HCEC 1CT (cell line): ENCODE data around the gene ANKS1B.

ENCODE experiments used
- DNase-seq: peaks from one replicate; pipeline ENCODE4 v3.0.0-alpha.2; 2017

Gene ANKS1B

GRCh38 chr12:98901189-98901588 is 1083.5 kb downstream of the ANKS1B start:
- DNase-seq = no peak

GRCh38 chr12:98896938-98897337 is 1087.8 kb downstream of the ANKS1B start:
- no peak for DNase-seq

GRCh38 chr12:98895086-98895651 is 1089.6 kb downstream of the ANKS1B start:
- no peak for DNase-seq

- DNase-seq = no peak
Measured at GRCh38 chr12:98894412-98895085, 1090.2 kb downstream of the ANKS1B start.

- DNase-seq = no peak
Measured at GRCh38 chr12:98893675-98894411, 1090.9 kb downstream of the ANKS1B start.

GRCh38 chr12:98893126-98893674 is 1091.5 kb downstream of the ANKS1B start:
- no peak for DNase-seq

GRCh38 chr12:98885778-98886177 is 1099.0 kb downstream of the ANKS1B start:
- DNase-seq = no peak

- DNase-seq = no peak
Measured at GRCh38 chr12:98883231-98883630, 1101.5 kb downstream of the ANKS1B start.

- no peak for DNase-seq
Measured at GRCh38 chr12:98882526-98882925, 1102.2 kb downstream of the ANKS1B start.

GRCh38 chr12:98873776-98874175 is 1111.0 kb downstream of the ANKS1B start:
- no peak for DNase-seq

GRCh38 chr12:98870504-98870903 is 1114.2 kb downstream of the ANKS1B start:
- DNase-seq = no peak

GRCh38 chr12:98869886-98870503 is 1114.7 kb downstream of the ANKS1B start:
- no peak for DNase-seq

- no peak for DNase-seq
Measured at GRCh38 chr12:98868538-98868937, 1116.2 kb downstream of the ANKS1B start.

- DNase-seq = no peak
Measured at GRCh38 chr12:98868076-98868475, 1116.7 kb downstream of the ANKS1B start.

GRCh38 chr12:98864363-98864762 is 1120.4 kb downstream of the ANKS1B start:
- no peak for DNase-seq

GRCh38 chr12:98863167-98863566 is 1121.6 kb downstream of the ANKS1B start:
- no peak for DNase-seq

- no peak for DNase-seq
Measured at GRCh38 chr12:98861251-98861650, 1123.5 kb downstream of the ANKS1B start.

- DNase-seq = no peak
Measured at GRCh38 chr12:98856897-98857540, 1127.7 kb downstream of the ANKS1B start.

GRCh38 chr12:98852181-98852580 is 1132.6 kb downstream of the ANKS1B start:
- DNase-seq = no peak

GRCh38 chr12:98847242-98847641 is 1137.5 kb downstream of the ANKS1B start:
- no peak for DNase-seq

- no peak for DNase-seq
Measured at GRCh38 chr12:98845957-98846356, 1138.8 kb downstream of the ANKS1B start.

- no peak for DNase-seq
Measured at GRCh38 chr12:98840325-98840724, 1144.4 kb downstream of the ANKS1B start.

GRCh38 chr12:98838231-98838647 is 1146.5 kb downstream of the ANKS1B start:
- peak; percentile 6 for DNase-seq
